ENCODE measurements around the gene RRP36.
A peak's percentile ranks its signal among the peaks of the same experiment; 100 is the strongest.
"Not testable (repeated sequence)": the region's sequence is repeated elsewhere in the genome, so short reads cannot be mapped to it uniquely, and the experiment has no call there.

Gene RRP36, protein sequence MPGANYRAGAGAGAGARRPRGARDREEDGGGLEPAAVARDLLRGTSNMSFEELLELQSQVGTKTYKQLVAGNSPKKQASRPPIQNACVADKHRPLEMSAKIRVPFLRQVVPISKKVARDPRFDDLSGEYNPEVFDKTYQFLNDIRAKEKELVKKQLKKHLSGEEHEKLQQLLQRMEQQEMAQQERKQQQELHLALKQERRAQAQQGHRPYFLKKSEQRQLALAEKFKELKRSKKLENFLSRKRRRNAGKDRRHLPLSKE

DNA sequence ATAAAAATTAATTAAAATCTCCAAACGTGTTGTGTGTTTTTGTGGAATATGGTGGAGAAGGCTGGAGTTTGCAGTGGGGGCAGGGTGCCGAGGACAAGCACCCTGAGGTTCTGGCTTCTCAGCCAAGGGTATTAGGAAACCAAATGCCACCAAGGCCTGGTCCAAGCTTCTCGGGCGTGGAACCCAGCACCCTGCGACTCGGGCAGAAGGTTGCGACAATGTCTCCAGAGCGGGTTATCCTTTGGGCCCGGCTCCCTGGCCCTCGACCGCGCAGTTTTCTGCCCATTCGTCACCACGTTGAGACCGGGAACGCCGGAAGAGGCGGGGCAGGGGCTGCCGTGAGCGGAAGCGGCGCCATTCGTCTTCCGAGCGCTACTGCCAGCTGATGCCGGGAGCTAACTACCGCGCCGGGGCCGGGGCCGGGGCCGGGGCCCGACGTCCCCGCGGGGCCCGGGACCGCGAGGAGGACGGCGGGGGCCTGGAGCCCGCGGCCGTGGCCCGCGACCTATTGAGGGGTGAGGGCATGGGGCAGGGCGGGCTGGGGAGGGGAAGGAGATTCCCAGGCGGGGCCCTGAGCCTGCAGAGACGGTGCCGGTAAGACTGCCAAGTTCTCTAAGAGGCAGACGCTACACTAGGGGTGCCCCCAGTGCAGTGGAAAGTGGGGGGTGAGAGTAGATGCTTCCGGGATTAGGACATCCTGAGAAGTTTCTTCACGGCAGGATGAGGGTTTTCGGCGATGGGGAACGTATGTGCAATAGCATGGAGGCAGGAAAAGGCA, at the start of gene RRP36:
TSS of gene RRP36 (plus strand) at position 354 of the 778 bp plus-strand sequence. CDS start at position 386, 32 bp downstream.
- DNase-seq: no peak

DNA sequence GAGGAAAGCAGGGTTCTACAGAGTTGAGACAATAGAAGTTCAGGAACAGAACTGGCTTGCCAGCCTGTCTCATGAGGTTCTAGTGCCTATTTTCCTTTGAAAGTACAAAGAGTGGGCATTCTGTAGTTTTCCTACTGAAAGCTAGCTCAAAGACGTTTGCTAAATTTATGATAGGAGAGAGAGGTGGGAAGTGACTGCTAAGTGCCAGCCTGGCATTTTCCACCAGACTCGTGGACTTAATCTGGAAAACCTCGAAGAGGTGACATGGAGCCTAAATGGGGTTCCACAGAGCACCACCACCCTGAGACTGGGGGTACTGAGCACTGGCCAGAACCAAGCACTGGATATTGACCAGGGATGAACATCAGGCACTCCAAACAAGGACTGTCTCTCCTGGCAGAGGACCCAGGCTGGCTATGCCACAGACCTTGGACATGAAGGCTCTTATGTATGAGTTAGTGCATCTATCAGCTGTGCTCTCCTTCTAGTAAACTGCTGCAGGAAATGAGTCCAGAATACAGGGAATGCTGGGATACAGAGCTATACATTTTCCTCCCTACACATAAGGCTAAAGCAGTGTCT, 49.6 kb upstream of the RRP36 start:
- DNase-seq: no peak

DNA sequence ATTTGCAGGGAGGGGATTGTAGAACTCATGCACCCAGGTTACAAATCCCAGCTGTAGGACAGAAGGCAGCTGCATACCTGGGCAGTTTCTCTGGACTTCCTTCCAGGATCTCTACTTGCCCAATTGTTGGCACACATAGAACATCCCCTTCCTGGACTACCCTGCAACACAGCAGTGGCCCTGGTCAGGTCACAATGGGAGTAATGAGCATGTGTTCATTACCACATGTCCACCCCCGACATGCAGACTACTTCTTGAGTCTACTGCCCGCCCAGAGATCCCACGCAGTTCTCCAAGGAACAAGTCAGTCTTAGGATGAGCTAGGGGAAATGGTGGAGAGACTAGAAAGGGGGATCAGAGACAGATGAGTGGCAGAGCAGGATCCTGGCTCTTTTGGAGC, 47.5 kb upstream of the RRP36 start:
- DNase-seq: no peak

DNA sequence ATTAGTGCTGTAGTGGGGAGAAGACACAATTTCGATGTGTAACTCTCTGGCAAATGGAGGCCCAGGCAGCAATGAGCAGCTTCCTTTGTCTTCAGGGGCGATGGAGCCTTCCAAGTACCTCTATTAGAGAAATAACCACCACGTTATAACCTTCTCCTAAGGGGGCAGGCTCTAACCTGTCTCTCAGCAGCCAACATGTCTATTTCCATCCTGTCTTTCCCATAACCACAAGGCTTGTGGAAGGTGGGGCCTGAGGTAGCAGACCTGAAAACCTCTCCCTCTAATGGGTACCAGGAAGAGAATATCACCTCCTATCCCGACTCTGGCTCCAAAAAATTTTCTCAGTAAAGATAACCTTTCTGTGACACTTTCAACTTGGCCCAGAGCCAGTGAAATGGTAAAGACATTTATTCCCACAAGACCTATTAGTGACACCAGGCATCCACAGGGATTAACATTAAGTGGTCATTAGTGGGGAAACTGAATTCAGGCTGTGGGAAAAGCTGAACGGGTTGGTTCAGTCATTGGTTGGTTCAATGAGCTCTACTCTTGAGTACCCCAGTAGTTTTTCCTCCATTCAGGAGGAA, 46.4 kb upstream of the RRP36 start:
- DNase-seq: no peak

DNA sequence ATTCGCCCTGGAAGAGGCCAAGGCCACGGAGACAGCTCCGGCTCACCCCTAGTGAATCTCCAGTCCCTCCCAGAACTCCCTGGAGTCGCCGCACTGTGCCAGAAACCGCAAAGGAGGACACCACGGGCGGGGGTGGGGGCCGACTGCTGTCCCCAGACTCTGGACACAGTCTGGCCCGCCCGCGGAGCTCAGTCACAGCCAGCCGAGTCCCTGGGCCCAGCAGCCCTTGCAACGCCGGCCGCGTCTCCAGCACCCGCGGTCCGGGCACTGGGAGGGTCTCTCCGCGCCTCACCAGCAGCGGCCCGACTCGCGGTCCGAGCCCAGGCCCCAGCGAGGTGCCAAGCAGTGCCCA, 43.0 kb upstream of the RRP36 start:
- no peak for DNase-seq

DNA sequence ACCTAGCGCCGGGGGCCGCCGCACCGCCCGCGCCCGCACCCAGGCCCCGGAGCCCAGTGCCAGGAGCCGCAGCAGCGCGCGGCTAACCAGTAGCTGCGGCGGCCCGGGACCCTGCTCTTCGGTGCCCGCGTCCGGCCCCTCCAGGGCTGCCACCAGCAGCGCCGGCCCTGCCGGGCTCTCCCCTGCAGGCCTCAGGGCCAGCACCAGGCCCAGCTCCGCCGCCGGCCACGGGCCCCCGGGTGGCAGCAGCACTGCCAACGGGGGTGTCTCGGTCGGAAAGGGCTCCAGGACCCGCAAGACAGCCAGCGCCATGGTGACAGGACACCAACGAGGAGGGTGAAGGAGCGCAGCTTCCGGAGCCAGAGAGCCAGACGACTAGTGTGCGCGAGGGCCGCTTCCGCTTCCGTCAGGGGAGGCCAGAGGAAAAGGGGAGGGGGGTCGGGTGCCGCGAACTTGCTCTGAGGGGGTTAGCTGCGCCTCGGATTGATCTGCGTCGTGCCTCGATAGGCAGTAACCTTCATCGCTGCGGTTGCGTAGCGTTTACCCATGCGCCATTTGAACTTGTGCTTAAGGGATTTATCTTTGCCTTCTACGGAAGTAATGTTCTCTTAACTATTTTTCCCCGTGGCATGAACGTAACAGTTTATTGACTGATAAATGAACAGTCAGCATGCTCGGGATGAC, 42.4 kb upstream of the RRP36 start, which contains the start of gene PEX6:
TSS of gene PEX6 (minus strand) at position 343 of the 684 bp plus-strand sequence. CDS start at position 312, 31 bp downstream.
- DNase-seq: peak; percentile 79

DNA sequence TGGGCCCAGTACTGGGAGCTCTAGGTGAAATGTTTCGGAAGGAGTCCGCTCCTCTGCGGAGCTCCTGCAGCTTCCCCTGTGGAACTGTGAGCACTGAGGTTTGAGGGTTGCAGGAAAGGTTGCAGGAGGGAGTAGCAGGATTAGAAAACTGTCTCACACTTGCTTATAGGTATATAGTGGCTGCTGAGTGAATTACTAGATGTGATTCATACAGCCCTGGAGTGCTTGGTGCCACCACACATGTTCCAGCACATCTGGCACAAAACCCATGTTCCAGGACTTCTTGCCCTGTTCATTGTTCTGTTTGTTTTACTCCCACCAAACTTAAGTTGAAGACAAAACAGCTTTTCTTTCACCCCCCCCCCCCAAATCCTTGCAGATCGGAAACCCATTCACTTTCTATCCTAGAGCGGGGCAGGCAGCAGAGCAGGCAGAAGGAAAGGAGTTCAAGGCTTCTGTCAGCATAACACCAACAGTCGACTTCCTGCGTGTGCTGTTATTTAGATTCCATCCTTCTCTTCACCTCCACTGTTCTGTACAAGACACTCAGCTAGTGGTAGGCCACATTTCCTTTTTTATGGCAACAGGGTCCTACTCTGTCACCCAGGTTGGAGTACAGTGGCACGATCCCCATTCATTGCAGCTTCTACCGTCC, 41.8 kb upstream of the RRP36 start:
- DNase-seq: no peak

DNA sequence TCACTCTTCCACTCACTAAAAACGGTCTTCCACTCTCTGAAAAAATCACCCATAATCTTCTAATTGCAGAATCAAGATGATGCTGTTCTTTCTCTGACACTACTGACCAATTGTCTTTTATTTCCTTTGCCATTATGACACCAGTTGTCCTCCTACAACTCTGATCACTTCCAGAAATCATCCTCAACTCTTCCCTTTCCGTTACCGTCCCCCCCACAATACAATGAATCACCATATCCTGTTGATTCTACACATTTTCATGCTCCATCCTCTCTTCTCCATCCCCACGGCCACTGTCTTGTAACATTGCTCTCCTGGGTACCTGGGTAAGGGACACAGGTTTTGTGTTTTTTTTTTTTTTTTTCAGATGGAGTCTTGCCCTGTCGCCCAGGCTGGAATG, 39.6 kb upstream of the RRP36 start:
- DNase-seq: no peak

DNA sequence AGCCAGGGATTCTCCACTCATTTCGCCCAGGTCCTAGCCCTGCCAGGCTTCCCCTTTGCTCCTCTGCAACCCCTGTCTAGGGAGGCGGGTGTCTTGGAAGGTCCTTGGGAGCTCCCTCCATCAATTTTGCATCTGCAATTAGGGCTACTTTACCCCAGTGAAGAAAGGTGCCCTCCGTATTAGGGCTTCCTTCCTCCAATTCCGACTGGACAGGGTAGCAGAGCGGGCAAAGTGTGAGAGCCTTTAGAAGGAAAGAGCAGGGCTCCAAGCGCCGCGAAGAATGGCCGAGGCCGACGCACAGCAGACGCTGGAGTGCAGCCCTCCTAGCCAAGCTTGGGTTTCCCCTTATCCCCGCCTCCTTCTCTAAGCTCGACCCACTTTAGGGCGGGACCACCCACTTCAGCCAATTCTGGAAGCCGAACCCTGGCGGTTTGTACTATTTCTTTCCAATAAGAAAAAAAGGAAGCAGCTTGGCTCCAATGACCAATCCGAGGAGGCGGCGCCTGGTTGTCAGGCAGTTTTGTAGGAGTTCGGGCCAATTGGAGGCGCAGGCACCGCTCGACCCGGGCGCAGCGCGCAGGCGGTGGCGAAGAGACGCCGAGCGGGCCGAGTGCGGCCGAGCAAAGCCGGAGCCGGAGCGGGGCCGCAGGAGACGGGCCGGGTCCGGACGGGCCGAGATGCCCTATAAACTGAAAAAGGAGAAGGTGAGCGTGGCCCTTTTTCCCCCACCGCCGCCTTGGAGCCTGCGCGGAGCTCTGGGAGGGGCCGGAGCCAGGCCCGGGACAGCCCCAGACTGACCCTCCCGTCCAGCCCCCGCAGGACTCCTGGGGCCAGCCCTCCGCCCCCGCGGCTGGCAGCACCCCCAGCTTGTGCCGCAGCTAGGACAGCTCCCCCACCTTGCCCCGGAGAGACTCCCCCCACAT, 37.2 kb upstream of the RRP36 start, which contains the start of gene PPP2R5D:
TSS of gene PPP2R5D (plus strand) at position 570 of the 923 bp plus-strand sequence. CDS start at position 678, 108 bp downstream.
- DNase-seq: peak; percentile 97

DNA sequence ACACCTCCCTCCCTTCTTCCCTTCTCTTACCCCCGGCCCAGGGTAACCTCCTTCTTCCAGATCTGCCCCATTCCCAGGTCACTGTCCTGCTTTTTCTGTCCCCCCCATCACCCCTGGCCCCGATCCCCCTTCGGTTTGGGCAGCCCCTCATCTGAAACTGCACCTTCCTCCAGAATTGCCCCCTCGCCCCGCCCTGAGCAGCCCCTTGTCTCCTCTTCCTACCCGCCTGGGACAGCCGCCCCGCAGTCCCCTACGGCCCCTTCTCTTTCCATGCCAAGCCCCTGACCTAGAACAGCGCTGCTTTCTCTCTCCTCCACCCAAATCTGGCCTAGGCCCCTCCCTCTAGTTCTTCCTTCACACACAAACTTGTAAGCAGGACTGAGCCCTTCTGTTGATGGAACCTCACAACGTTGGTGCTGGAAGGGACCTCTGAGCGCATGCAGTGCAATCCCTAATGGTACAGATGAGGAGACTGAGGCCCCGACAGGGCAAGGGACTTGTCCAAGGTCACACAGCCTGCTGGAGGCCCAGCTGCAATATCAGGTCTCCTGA, 36.4 kb upstream of the RRP36 start:
- no peak for DNase-seq

DNA sequence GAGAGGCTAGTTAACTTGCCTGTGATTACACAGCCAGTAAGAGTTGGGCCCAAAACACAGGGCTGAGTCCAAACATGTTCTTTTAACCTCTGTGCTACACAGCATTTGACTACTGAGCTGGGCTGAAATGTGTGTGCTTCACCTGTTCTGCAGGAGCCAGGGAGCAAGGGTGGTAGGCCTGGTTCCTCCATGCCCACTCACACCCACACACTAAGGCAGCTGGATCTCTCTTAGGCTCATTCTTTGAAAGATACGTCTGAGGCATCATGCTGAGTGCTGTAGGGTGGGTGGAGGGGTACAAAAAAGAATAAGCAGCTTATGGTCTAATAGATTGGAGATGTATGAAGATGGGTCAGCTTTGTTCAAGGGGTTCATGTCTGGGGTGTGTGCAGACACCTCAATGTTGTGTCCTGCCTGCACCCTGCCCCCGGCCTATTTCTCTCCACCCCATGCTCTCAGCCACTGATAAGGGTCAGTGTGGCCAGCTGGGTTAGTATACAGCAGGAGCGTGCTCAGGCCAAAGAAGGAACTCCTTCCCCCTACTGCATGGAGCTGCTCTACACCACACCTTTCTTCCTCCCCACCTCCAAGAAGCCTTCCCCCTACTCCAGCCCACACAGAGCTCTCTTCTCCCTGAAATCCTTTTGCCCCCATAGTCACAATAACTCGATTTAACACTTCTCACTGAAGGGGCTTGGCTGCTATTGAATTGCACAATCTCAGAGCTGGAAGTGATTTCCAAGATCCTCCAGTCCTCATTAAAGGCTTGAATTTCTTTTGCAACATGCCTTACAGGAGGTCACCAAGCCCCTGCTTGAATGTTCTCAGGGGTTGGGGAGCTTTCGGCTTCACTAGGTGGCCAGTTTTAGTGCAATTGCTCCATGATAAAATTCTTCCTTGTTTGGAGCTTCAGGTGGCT, 33.6 kb upstream of the RRP36 start:
- no peak for DNase-seq

DNA sequence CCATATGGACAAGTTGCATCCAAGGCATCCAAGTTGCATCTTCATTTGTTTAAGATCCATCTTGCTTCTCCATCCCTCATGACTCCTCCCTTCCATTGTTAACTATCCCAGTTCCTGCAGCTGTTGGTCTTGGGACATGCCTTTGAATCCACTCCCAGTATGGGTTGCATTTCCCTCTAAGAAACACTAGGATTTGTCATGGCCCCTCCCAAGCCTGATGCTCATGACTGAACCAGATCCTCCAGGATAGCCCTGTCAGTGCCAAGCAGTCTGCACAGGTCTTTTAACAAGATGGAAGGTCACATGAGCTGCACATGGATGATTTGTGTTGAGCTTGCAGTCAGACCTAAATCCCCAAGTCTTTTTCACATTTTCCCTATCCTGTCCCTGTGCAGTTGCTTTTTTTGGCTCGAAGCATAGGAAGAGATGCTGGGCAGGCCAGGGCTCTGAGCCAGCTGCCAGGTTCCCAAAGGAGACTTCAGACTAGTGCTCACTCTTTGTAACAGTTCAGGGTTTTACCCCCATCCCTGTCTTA, 32.9 kb upstream of the RRP36 start:
- no peak for DNase-seq

DNA sequence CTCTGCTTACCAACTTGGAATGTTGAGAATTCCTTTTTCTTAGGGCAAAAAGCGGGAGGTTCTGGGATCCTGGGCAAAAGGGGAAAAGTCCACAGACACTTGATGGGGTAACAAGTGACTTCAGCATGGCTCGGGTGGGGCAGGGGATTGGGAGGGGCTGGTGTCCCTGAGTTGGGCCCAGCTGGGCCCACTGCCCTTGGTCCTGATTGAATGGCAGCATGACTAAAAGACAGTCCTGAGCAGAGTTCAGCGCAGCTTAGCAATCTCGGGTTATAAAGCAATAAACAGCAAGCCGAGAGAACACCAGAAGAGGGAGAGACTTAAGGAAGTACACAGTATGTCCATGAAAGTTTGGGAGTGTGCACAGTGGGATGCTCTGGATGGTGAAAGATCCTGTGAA, 31.5 kb upstream of the RRP36 start:
- DNase-seq: no peak

DNA sequence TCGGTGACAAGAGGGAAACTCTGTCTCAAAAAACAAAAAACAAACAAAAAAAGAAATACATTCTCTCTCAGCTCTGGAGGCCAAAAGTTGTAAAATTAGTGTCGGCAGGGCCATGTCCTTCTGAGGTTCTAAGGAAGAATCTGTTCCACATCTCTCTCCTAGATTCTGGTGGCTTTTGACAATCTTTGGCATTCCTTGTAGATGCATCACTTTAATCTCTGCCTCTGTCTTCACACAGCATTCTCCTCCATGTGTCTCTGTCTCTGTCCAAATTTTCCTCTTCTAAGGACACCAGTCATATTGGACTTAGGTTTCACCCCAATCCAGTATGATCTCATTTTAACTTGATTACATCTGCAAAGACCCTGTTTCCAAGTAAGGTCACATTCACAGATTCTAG, 28.0 kb upstream of the RRP36 start:
- DNase-seq: no peak

DNA sequence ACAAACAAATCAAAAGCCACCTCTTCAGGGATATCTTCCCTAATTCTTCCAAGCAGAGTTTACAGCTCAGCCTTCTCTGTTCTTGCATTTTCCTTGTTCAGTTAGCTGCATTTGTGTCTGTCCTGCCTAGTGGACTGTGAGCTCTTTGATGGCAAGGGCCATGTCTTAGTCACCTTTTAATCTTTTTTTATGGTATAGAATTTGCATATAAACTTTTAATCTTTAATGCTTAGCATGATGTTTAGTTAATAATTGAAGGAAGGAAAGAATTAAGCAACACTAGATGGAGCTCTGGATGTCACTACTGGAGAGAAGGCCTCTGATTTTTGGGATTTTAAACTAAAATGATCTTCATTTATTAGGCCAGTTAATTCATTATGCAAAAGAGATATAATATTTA, 24.9 kb upstream of the RRP36 start:
- DNase-seq: no peak

DNA sequence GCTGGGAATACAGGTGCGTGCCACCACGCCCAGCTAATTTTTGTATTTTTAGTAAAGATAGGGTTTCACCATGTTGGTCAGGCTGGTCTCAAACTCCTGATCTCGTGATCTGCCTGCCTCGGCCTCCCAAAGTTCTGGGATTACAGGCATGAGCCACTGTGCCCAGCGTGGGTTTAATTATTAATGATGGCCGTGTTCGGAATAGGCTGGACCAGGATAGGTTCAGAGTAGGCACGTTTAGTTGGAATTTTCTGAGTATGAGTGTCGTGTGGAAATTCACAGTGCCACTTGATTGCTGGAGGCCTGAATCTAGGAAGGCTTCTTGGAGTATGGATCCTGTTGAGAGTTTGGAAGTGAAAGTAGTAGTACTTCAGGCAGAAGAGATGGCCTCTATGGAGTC, 23.2 kb upstream of the RRP36 start:
- DNase-seq: not testable (repeated sequence)

DNA sequence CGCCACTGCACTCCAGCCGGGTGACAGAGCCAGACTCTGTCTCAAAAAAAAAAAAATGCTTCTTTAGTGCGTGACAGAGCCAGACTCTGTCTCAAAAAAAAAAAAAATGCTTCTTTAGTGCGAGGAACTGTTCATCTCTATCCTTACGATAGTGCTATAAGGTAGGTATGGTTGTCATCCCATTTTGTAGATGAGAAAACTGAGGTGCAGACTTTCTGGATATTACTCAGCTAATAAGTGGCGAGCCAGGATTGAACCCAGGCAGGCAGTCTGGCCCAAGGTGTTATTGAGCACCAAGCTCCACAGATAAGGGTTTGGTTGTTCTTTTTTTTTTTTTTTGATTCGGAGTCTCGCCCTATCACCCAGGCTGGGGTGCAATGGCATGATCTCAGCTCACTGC, 19.6 kb upstream of the RRP36 start:
- DNase-seq: no peak

DNA sequence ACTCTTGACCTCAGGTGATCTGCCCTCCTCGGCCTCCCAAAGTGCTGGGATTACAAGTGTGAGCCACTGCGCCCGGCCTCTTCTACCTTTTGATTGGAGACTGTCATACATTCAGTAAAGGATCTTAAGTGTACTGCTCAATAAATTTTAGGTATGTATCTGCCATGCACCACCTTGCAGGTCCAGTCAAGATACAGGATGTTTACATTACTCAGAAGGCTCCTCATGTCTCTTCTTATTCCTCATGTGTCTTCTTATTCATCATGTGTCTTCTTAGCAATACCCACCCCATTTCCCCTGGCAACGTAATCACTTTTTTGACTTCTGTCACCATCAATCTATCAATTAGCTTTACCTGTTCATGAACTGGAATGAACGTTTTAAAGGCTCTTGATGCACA, 15.6 kb upstream of the RRP36 start:
- no peak for DNase-seq

DNA sequence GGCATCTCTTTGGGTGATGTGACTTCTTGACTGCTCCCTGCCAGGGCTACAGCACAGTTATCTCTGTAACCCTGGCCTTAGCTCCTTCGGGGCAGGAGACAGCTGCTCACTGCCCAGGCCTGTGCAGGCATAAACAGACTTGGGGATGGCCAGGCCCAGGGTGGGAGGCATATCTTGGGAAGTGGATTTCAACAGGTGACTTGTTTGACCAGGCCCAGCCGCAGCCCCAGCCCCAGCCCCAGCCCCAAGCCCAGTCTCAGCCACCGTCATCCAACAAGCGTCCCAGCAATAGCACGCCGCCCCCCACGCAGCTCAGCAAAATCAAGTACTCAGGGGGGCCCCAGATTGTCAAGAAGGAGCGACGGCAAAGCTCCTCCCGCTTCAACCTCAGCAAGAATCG, 15.2 kb upstream of the RRP36 start:
- DNase-seq: no peak

DNA sequence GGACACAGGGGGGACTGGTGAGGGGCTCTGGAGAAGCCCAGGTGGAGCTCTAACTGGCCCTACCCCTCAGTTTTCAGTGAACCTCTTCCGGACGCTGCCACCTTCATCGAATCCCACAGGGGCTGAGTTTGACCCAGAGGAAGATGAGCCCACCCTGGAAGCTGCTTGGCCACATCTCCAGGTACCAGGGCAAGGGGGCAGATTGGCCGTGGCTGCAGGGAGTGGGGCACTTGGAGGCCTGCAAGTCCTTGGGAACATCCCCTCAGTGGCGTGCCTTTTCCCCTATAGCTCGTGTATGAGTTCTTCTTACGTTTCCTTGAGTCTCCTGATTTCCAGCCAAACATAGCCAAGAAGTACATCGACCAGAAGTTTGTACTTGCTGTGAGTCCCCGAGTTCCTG, 14.3 kb upstream of the RRP36 start:
- DNase-seq: no peak

Data from NCI-H187 treated with DMSO at 0.1 percent for 48 hours (cell line).